Measurements from ENCODE around the gene TJP3.
A peak's percentile ranks its signal among the peaks of the same experiment; 100 is the strongest.
"Not testable (repeated sequence)": the region's sequence is repeated elsewhere in the genome, so short reads cannot be mapped to it uniquely, and the experiment has no call there.

TJP3 gene

GRCh38 chr19:3748965-3749364, 40.8 kb downstream of the TJP3 start:
- DNase-seq = no peak

GRCh38 chr19:3750211-3750610, 42.0 kb downstream of the TJP3 start:
- no peak for DNase-seq

- DNase-seq = no peak
Observed at GRCh38 chr19:3751236-3751635, 43.1 kb downstream of the TJP3 start.

- DNase-seq = no peak
Observed at GRCh38 chr19:3752492-3752891, 44.3 kb downstream of the TJP3 start.

- DNase-seq = no peak
Observed at GRCh38 chr19:3753631-3754410, 45.6 kb downstream of the TJP3 start.

GRCh38 chr19:3757705-3758104, 49.5 kb downstream of the TJP3 start:
- DNase-seq = not testable (repeated sequence)

GRCh38 chr19:3758297-3758696, 50.1 kb downstream of the TJP3 start:
- not testable (repeated sequence) for DNase-seq

GRCh38 chr19:3759482-3760254, 51.5 kb downstream of the TJP3 start:
- DNase-seq = no peak

- no peak for DNase-seq
Observed at GRCh38 chr19:3760871-3761361, 52.7 kb downstream of the TJP3 start.

GRCh38 chr19:3761382-3762129, 53.4 kb downstream of the TJP3 start, which contains the start of gene APBA3:
Gene APBA3 (minus strand): TSS chr19:3761692. CDS start chr19:3760264, 1,428 bp downstream.
- DNase-seq = peak; percentile 83

- DNase-seq = no peak
Observed at GRCh38 chr19:3762130-3762473, 53.9 kb downstream of the TJP3 start.

- DNase-seq = peak; percentile 97
Observed at GRCh38 chr19:3762501-3763459, 54.6 kb downstream of the TJP3 start, which contains the start of gene MRPL54. Gene MRPL54 (plus strand): TSS chr19:3762682. CDS start chr19:3762701, 19 bp downstream.

GRCh38 chr19:3765121-3765520, 56.9 kb downstream of the TJP3 start:
- no peak for DNase-seq

GRCh38 chr19:3765757-3766156, 57.6 kb downstream of the TJP3 start:
- DNase-seq = not testable (repeated sequence)

GRCh38 chr19:3766520-3766919, 58.3 kb downstream of the TJP3 start:
- no peak for DNase-seq

GRCh38 chr19:3767050-3767449, 58.9 kb downstream of the TJP3 start:
- DNase-seq = no peak

GRCh38 chr19:3768015-3768747, 60.0 kb downstream of the TJP3 start:
- DNase-seq = no peak

- no peak for DNase-seq
Observed at GRCh38 chr19:3768748-3769099, 60.5 kb downstream of the TJP3 start.

GRCh38 chr19:3769494-3769893, 61.3 kb downstream of the TJP3 start:
- no peak for DNase-seq

- DNase-seq = no peak
Observed at GRCh38 chr19:3770136-3770999, 62.2 kb downstream of the TJP3 start.

Measured in NCI-H1105 (cell line).